AG09319 (cell line): ENCODE data around the gene FN3KRP.
"Not testable (repeated sequence)": the region's sequence is repeated elsewhere in the genome, so short reads cannot be mapped to it uniquely, and the experiment has no call there.

Source experiments
- DNase-seq: peaks from one replicate; pipeline ENCODE4 v3.0.0-alpha.2; 2010; ENCODE audit warnings: low read depth; ENCODE audit errors: extremely low read depth
- CTCF ChIP-seq: IDR thresholded peaks from 2 replicates; pipeline ENCODE4 v1.5.1; 2011; ENCODE audit warnings: low read depth, mild to moderate bottlenecking, inconsistent platforms, low read length, moderate library complexity

Gene FN3KRP

GRCh38 chr17:82740906-82741759, 24.6 kb downstream of the FN3KRP start:
- no peak for TF ChIP-seq CTCF
- DNase-seq = no peak

GRCh38 chr17:82743344-82744219, 27.1 kb downstream of the FN3KRP start:
- TF ChIP-seq CTCF = no peak
- no peak for DNase-seq

- not testable (repeated sequence) for DNase-seq
Measured at GRCh38 chr17:82744736-82745135, 28.2 kb downstream of the FN3KRP start.

GRCh38 chr17:82745524-82745923, 29.0 kb downstream of the FN3KRP start:
- TF ChIP-seq CTCF = no peak
- no peak for DNase-seq

GRCh38 chr17:82748756-82749155, 32.2 kb downstream of the FN3KRP start:
- DNase-seq = no peak
- no peak for TF ChIP-seq CTCF

- DNase-seq = no peak
- no peak for TF ChIP-seq CTCF
Measured at GRCh38 chr17:82750241-82750908, 33.9 kb downstream of the FN3KRP start.

- DNase-seq = no peak
- no peak for TF ChIP-seq CTCF
Measured at GRCh38 chr17:82751171-82751570, 34.7 kb downstream of the FN3KRP start.
